Ramos (cell line): Measurements from ENCODE around the gene ZNF175.

Experiments
- in situ Hi-C: fragments of 300-500 bp; cut with MboI; formaldehyde crosslinking; loops from one replicate; pipeline ENCODE4 v1.14.3; 2022; ENCODE audit warnings: low sequenced_read_pairs; ENCODE audit not compliant: unreplicated experiment

The ZNF175 gene

DNA sequence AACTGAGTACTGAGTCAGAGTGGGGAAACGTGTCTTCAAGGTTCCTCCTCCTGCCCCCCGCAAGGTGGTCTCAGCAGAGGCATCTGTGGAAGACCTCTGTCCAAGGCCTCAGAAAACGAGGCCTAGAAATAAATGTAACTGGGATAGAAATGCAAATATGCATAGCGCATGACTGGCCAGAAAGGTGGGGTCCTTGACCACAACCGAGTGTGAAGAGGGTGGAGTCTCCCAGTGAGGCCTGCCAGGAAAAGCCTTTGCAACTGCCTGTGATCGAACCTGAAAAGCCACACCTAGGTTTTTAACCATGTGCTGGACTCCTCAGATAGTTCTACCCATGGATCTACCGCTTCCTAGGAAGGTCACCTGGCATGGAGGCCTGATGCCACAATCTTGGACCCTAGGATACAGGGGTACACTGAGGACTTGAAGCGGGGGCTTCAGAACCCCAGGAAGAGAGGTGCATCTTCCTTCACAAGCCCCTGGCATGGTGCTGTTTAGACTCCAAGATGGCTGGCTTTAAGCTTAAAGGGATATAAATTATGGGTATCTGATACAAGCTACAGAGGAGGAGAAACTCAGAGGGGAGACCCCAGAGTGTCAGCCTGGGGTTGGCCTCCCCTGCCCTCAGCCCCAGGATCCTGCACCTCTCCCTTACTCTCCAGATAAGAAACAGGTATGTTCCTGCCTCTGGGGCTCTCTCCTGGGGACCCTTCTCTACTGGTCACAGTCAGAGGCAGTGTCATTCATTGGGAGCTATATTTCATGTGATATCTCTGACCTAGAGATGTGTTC lies 21.4 kb upstream of the ZNF175 start:
- in situ Hi-C loops, result no loop called here

DNA sequence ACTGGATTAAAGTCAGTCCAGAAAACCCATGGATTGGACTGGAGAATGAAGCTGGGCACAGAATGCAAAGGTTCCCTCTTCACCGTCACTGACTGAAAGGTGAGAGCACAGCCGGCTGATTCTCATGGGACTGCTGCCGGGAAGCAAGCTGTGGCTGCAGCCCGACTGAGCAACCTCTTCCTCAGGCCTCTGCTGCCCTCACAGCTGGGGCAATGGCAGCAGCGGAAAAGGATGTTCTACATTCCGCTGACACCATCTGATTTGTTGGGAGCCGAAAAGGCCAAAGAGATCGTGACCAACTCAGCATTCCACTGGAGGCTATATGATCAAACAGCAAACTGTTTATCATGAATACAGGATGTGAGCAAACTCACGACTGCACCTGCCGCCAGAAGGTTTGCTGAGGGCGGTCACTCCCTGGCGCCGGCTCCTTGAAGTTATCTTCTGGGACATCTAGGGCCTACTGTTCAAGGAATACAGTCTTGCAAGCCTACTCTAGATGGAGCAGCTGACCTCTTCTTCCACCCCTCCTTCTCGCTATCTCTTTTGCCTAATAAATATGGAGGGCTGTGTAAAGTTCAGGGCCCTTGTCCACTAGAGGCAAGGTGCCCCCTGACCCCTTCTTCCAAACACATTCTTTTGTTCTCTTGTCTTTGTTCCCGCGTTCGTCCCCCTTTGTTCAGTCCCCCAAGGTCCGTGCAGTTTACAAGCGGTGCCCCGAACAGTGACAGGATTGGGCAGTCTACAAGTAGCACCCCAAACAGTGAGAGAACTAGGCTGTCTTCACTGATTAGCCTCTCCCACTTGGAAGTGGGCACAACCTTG lies 20.0 kb upstream of the ZNF175 start:
- in situ Hi-C loops, result no loop called here

DNA sequence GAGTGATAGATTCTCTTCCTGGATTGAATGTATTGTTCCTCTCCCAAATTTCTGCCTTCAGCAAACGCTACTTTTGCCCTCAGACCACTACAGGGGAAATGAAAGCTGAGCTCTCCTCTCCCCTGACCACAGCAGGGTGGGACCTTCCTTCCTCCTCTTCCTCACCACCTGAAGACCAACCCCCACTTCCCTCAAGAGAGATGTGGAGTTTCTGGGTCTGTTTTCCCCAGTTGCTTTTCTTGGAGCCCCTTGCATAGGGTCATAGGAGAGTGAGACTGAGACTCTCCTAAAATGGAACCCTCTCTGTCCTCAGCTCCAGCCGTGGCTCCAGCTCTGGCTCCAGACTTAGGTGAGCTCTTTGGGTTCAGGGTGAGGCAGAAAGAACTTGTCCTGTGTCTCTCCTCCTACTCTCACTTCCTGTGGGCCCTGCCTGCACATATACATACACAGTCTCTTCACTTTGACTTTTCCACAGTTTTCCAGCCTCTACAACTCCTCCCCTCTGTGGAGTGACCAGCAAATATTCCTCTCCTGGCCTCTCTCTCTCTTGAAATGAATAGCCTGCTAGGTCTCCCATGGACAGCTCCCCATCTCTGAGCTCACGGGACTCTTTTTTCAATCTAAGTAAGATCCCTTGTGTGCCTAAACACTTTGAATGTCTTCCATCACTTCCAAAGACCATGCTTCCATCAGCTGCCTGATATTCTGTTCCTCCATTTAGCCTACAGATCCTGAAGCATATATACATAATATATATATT lies 19.2 kb upstream of the ZNF175 start:
- in situ Hi-C loops, result no loop called here

DNA sequence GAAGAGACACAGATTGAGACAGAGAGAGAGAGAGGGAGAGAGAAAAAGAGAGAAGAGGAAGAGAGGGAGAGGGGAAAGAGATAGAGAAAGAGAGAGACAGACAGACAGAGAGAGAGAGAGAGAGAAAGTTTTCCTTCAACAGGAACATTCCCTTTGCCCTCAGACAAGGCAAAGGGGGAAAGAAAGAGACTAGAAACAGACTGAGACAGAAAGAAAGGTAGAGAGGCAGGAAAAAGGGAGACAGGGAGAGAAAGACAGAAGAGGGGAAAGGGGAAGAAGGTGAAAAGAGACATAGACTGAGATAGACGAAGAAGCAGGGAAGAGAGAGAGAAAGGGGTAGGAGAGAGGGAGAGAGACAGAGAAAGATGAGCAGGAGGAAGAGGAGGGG lies 18.5 kb upstream of the ZNF175 start:
- in situ Hi-C loops, result no loop called here

DNA sequence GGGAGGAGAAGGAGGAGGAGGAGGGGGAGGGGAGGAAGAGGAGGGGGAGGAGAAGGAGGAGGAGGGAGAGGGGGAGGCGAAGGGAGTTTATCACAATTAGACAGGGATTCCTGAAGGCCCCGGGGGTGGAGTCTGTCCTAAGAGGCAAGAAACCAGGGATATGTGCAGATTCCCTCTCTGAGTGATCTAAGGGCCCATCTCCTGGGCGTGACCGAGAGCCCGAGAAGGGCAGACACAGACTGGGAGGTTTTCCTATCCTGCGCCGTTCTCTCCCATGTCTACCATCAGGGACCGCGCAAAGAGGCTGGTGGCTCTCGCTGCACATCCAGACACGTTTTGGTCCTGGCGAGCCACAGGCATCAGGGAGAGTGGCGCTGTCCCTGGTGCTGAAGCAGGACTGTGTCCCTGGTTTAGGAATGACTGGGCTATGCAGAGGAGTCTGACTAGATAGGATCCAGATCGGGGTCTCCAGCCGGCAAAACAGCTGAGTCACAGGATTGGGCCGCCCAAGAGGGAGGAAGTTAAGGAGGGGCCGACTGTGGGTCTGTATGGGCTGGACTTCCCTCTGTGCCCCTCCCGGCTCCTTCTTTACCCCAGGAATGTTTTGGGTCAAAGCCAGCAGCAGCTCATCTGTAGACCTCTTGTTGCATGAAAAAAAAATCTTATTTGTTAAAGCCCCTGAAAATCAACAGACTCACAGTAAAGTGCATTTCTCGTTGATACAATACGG lies 17.9 kb upstream of the ZNF175 start:
- in situ Hi-C loops, result no loop called here

DNA sequence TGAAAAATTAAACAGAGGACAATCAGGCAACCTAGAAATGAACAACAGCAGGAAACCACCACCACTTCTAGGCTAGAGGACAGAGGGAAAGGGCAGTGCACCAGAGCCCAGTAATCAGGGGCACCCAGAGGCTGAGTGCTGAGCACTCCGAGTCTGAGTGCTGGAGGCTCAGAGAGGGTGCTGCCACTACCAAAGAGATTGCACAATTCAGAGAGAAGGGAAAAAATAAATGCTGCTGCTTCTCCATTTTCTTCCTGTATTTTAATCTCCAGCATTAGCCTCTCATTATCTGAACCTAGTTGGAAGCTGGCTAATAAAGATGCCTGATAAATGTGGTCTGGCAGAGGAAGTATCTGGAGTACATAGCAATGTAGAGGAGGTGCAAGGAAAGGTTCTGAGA lies 11.8 kb upstream of the ZNF175 start:
- in situ Hi-C loops, result no loop called here

DNA sequence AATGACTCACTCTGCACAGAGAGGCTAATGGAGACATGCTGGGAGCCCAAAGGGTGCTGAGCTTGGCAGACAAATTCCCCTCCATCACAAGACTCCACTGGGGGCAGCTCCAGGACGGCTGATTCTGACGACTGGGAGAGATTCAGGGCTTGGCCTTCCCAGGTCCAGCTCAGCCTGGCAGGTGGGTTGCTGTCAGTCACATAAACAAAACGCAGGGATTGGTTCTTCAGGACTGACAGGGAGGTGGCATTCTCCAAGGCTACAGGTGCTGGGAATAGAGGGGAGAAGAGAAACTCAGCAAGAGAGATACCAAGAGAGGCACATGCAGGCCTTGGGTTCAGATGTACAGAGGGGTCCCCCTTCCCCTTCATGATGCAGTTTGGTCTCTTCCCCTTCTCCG lies 10.7 kb upstream of the ZNF175 start:
- in situ Hi-C loops, result no loop called here

DNA sequence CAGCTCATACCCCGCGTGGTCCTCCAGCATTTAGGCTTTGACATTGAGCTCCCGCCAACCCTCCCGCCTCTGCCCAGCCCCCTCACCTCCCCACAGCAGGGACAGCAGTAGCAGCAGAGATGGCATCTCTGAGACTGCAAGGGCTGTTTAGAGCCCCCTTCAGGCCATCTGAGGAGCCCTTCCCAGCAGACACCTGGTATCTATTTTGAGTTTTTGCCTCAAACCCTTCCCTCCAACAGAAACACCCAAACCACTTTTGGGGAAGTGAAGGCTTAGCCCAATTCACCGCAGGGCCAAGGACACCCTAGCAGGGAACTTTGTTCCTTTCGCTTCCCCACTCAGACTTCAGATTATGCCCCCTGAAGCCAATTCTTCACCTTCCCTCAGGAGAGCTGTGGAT lies 6.3 kb upstream of the ZNF175 start:
- in situ Hi-C loops, result no loop called here

DNA sequence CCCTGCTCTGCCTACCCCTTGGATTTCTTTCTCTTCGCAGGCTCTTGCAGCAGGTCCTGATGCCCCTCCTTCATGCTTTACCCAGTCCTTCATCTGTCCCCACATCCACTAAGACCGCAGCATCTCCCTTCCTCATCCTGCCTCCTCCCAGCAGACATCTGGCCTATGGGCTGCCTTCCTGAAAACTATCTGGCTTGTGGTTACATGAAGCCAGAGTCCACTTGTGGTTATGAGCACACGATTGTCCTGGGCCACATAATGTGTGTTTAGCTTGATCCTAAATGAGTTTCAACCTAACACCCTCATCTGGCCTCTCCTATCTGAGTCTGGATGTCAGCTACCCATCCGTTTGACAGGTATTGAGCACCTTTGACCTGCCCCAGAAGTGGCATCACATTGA lies 5.5 kb upstream of the ZNF175 start:
- in situ Hi-C loops, result no loop called here

DNA sequence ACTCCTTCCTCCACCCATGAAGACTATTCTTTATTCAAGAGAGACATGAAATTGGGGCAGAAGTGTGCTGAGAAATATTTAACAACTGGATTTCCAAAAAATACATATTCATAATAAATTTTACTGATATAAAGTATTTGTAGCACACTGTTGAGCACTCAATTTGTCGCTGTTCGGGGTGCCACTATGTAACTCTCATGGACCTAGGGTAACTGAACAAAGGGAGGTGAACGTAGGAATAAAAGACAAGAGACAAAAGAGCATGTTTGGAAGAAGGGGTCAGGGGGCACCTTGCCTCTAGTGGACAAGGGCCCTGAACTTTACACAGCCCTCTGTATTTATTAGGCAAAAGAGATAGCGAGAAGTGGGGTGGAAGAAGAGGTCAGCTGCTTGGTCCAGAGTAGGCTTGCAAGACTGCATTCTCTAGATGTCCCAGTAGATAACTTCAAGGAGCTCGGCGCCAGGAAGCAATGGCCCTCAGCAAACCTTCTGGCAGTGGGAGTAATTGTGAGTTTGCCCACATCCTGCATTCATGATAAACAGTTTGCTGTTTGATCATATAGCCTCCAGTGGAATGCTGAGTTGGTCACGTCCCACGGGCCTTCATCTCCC lies 4.5 kb upstream of the ZNF175 start:
- in situ Hi-C loops, result no loop called here

DNA sequence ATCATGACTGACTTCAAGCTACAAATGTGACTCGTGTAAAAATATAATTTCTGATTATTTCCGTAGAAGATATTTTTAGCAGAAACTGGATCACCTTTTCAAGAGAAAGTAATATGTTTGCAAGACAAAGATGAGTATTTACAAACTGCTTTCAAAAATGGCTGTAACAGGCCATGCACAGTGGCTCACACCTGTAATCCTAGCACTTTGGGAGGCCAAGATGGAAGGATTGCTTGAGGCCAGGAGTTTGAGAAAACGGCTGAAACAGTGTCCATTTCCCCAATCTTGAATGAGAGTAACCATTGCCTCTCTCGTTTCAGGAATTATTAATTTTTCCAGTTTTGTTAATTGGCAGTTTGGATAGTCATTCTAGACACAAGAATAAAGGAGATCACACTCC lies 3.5 kb upstream of the ZNF175 start:
- in situ Hi-C loops, result no loop called here

DNA sequence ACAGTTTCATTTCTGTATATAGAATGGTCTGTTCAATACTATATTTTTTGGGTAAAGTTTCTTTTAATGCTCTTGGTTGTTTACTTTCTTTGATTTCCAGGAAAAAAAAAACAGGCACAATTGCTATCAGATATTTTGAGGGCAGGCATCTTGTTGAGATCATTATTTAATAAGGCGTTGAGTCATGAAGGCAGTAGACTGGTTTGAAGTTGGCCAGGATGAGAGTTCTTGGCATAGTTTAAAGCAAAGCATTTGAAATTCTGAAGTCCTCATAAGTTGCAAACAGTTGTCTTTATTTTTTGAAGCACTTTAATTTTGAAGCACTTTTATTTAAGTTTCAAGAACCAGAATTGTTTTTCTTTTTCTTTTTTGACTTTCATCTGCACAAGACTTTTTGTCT lies 2.6 kb upstream of the ZNF175 start:
- in situ Hi-C loops, result no loop called here

DNA sequence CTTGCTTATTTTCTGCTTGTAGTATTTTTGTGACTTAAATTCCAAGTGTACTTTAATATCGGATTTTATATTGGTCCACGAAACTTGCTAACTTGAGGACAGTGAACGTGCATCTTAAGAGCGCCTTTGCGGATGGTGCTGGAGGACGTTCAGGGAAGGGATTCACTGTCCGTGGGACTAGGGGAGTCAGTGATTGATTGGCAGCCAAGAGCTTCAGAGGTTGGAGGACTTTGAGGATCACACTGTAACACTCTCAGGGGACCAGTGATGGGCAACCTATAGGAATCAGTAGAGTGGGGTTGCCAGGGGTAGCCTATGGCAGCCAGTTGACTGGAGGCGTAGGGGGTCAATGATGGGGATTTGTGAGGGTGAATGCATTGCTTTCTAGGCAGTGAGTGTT lies 516 bp downstream of the ZNF175 start:
- in situ Hi-C loops, result no loop called here

DNA sequence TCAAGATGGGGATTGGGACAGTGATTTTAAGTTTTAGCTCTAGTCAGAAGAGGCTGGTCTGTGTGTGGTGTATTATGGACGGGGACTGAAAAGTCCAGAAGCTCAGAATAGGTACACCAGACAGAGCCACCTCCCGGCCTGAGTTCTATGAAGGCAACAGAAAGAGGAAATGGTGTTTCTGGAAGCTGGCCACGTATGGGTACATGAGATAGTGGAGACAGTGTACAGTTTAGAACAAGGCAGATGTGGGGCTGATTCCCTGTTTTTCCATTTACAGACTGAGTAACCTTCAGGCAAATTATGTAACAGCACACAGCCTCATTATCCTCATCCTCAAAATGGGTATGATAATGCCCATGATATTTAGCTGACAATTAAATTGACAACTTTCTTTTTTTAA lies 1.3 kb downstream of the ZNF175 start:
- in situ Hi-C loops, result no loop called here

DNA sequence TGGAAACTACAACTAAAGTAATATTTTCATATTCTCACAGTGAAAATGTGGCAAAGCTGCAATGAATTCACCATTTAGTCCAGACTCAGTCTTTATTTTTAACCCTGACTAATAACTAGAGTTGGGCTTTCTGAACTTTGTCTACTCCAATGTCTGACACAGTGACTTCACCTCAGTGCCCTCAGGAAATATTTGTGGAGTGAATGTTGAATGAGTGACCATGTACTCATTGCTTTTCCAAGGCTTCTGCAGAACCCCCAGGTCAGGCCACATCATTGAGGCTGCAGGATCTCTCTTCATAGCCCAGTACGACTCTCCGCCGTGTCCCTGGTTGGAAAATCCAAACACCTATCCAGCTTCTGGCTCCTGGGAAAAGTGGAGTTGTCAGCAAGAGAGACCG lies 1.8 kb downstream of the ZNF175 start:
- in situ Hi-C loops, result no loop called here

DNA sequence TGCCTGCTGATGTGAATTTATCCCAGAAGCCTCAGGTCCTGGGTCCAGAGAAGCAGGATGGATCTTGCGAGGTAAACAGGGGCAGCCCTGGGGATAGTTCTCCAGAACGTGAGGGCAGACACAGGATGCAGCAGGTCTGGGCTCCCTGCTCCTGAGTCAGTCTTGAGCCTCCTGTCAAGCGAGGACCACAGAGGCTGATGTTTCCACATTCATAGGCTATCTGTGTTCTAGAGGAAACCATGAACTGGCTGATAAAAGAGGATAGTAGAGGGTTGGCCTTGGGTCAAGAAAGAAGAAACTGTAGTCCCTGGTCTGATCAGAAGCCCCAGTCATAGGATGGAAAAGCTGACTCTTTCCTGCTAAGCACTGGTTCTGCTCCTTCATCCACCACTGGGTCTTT lies 2.2 kb downstream of the ZNF175 start:
- in situ Hi-C loops, result no loop called here

DNA sequence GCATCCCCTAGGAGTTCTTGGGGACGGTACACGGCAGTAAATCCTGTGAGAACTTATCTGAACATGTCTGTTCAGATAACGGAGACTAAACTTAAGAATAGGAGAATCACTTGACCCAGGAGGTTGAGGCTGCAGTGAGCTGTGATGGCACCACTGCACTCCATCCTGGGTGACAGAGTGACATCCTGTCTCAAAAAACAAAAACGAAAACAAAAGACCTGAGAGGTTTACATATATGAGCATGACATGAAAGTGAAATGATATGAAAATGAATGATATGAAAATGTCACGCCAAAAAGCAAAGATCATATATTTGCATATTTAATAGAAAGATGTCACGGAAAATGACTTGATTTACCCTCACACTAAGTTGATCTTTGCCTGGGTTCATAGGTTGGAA lies 5.8 kb downstream of the ZNF175 start:
- in situ Hi-C loops, result no loop called here

DNA sequence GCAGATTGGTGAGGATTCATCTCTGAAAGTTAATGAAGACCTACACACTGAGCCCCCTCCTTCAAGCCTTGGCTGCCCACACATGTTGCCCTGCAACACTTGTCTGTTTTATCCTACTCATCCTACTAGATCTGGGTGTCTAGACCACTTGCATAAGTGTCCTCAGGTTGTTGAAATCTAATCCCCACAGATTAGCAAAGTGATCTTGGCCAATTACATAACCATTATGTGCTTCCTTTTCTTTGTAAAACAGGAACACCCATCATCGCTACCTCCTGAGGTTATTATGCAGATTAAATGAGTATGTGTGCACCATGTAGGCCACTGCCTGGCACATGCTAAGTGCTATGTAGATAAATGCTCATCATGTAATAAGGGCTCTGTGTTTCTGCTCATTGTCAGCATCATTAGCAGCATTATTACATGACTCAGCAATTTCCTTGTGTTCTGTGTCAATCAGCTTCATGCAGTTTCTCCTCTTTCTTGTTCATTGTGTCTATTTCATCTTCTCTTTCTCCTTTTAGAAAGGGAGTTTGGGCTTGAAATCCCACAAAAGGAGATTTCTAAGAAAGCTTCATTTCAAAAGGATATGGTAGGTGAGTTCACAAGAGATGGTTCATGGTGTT lies 15.1 kb downstream of the ZNF175 start:
- in situ Hi-C loops, result no loop called here

DNA sequence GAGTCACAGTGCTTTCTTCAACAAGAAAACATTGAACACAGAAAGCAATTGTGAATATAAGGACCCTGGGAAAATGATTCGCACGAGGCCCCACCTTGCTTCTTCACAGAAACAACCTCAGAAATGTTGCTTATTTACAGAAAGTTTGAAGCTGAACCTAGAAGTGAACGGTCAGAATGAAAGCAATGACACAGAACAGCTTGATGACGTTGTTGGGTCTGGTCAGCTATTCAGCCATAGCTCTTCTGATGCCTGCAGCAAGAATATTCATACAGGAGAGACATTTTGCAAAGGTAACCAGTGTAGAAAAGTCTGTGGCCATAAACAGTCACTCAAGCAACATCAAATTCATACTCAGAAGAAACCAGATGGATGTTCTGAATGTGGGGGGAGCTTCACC lies 15.7 kb downstream of the ZNF175 start:
- in situ Hi-C loops, result no loop called here
